ENCODE data around the gene KHK. TPM values are rescaled to one million over a fixed set of nuclear protein-coding genes. Genes with fewer than 3 reads are reported as not detected.
A peak's percentile ranks its signal among the peaks of the same experiment; 100 is the strongest.

Gene KHK
- total RNA-seq, 1 experiment from 2014 or later, result 3.2 TPM

DNA sequence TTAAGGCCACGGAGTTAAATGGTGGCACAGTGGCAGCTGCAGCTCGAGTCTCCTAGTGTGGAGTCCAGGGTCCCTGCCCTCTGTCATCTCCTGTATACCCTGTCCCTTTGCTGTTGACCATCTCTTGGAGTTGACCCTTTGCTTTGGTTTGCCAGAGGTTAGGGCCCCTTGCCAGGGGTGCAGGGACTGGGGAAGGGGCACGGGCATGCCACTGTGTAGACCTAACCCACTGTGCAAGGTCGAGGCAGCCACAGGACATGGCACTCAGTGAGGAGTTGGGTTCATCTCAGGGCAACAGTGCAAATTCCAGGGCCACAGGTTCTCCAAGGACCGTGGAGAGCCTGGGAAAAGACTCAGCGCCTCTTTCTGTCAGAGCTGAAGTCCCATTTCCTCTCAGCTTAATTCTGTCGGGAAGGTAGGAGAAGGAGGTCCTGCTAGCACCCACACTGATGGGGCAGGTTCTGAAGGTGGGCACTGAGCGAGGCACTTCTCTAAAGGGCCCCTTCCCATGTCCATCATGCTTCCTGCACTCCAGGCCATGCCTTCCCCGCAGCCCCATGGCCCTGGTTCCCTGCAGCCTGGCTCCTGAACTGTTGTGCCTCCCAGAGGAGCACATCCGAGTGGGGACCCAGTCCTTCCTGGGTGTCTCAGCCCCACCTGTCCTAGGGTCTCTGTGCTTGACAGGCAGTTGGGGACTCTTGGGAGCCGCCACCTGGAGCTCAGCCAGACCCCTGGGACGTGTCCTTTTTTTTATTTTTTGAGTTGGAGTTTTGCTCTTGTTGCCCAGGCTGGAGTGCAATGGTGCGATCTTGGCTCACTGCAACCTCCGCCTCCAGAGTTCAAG is 2.8 kb downstream of the KHK start:
- in situ Hi-C loops (cut with HindIII; ENCODE audit: low pct_unique_long_range_greater_than_20kb, low sequenced_read_pairs), result no loop called here

DNA sequence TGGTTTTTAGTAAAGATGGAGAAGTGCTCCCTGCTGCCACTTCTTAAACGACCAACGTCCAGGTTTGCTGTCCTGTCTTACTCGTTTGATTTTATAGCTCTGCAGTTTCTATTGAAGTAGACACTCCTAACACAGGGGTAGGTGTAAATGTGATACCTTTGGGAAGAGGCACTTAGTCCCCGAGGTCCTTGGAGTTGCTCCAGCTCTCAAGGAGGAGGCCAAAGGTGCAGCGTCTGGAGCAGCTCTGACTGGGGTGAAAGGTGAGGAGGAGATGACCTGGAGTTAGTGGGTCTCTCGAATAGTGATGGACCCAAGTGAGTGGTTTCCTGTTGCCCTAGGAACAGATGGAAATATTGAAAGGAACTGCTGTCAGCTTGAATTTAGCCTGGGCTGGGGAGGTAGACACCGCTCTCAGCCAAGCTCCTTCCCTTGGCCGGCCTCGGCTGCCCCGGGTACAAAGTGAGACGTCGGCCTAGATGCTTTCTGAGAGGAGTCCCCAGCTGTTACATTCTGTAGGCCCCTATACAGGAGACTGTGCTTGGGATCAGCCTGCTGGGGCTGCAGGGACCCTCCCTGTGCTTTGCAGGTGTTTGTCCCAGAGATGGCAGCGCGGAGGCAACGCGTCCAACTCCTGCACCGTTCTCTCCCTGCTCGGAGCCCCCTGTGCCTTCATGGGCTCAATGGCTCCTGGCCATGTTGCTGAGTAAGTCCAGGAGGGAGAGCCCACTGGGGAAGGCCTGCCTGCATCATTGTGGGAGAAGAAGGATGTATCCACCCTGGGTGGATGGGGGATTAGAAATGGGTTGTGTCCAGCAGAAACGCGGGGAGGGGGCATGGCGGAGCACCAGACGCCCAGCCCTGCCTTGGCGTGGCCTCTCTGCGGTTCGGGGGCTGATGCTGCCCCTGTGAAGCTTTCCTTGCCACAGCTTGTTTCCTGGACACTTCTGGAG is 5.4 kb downstream of the KHK start:
- in situ Hi-C loops (cut with HindIII; ENCODE audit: low pct_unique_long_range_greater_than_20kb, low sequenced_read_pairs), result no loop called here
- no peak for DNase-seq (ENCODE audit: low read depth, low spot score)

More for the DNA sequence above, 2.8 kb downstream of the KHK start:
- no peak for DNase-seq (ENCODE audit: low read depth, low spot score)

DNA sequence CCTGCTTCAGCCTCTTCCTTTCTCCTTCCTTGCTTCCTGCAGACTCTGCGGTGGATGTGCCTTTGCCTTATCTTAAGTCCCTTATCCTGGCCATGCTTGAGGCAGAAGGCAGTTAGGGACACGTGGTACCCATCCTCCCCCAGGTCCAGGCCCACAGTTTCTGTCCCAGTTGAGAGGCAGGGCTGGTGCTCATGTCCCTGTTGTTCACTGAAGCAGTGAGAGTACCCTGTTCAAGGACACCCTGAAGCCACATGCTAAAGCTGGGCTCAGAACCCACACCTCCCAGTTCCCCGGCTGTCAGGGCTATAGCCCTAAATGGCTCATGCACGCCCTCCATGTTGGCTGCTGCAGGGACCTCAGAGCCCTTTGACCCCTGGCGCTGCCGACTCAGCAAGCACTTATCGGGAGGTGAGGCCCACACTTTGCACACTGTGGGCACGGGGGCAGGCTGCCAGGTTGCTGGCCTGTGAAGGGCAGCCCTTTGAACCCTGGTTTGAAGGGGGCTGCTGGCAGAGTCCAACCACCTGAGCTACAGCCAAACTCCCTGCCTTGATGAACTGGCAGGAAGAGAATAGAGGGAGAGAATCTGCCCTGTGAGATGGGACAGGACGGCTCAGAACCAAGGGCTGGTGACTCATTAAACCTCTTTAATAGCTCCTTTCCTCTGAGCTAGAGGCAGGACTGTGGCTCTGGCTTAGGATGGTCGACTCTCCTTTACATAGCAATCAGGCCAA is 6.3 kb downstream of the KHK start:
- no peak for DNase-seq (ENCODE audit: low read depth, low spot score)
- in situ Hi-C loops (cut with HindIII; ENCODE audit: low pct_unique_long_range_greater_than_20kb, low sequenced_read_pairs), result no loop called here

GRCh38 chr2:27093430-27094352 is 7.1 kb downstream of the KHK start:
- no peak for DNase-seq (ENCODE audit: low read depth, low spot score)
- in situ Hi-C loops (cut with HindIII; ENCODE audit: low pct_unique_long_range_greater_than_20kb, low sequenced_read_pairs), result no loop called here

GRCh38 chr2:27094353-27094984 is 7.9 kb downstream of the KHK start:
- no peak for DNase-seq (ENCODE audit: low read depth, low spot score)
- in situ Hi-C loops (cut with HindIII; ENCODE audit: low pct_unique_long_range_greater_than_20kb, low sequenced_read_pairs), result no loop called here

DNA sequence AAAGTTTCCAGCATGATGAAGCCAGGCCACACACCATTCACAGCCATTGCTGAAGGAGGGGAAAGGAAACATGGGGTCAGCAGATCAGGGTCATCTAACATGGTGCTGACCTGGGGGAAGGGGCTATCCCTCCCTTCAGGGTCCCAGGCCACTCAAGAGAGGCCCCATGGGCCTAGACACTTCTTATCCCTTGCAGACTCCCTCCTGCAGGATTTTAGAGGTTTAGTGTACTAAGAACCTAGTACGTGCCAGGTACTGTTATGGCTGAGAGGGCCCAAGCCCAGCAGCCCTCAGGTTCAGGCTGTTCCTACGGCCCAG is 8.8 kb downstream of the KHK start:
- in situ Hi-C loops (cut with HindIII; ENCODE audit: low pct_unique_long_range_greater_than_20kb, low sequenced_read_pairs), result no loop called here
- no peak for DNase-seq (ENCODE audit: low read depth, low spot score)

DNA sequence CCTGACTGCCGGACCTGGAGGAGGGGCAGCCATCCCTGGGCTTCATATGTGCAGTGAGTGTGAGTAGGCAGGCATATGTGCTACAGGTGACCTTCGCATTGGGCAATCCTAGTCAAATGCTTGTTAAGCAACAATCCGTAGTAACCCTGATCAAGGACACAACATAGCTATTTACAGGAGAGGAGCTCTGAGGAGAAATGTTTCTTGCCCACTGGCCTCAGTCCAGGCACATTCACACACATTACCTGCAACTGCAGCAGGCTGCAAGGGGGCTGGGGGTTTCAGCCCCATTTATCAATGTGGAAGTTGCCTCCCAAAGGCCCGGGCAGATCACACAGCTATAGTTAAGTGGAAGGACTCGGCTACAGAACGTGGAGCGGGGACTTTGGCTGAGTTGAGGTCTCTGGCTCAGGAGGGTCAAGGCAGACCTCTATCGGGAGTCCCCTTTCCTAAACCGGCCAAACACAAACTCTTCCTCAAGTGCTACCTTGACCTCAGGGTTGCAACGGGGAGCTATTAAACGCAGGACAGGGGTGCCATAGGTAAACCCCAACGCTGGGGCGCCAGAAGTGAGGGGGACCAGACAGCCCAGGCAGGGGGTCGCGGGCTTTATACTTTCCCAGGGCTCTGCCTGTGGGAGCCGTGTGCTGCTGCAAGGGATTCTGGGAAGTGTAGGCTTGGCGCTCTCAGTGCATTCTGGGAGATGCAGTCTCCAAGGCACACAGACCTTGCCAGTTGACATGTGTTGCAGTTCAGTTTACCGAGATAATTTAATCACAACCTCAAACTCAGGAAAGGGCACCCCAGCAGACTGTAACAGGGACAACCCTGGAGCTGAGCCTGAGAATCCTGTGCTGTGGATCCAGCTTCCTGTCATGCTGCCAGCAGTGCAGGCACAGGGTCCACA is 9.4 kb downstream of the KHK start:
- in situ Hi-C loops (cut with HindIII; ENCODE audit: low pct_unique_long_range_greater_than_20kb, low sequenced_read_pairs), result no loop called here
- DNase-seq (ENCODE audit: low read depth, low spot score), result peak; percentile 75

DNA sequence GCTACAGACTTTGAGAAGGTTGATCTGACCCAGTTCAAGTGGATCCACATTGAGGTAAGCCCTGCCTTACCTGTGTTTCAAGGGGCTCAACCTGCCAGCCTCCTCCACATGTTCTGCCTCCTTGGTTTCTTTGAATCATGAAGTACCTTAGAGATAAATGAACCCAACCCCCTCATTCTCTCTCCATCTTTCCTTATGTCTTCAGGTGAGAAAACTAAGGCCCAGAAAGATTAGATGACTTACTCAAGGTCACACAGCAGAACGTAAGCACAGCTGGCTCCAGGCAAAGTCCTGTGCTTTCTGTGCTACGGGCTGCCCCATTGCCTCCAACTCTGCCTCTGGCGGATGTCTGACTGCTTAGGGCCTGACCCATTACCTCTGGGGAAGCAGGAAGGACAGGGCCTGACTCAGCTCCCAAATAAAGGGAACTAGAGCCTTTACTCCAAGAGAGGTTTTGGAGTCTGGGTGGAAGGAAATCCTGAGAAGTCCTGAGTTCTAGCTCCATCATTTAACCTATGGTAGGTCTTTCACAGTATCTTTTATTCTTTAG is 10.3 kb downstream of the KHK start:
- in situ Hi-C loops (cut with HindIII; ENCODE audit: low pct_unique_long_range_greater_than_20kb, low sequenced_read_pairs), result no loop called here
- DNase-seq (ENCODE audit: low read depth, low spot score), result no peak

- in situ Hi-C loops (cut with HindIII; ENCODE audit: low pct_unique_long_range_greater_than_20kb, low sequenced_read_pairs), result no loop called here
- DNase-seq (ENCODE audit: low read depth, low spot score), result no peak
Measured at GRCh38 chr2:27097341-27097740, 10.8 kb downstream of the KHK start.

DNA sequence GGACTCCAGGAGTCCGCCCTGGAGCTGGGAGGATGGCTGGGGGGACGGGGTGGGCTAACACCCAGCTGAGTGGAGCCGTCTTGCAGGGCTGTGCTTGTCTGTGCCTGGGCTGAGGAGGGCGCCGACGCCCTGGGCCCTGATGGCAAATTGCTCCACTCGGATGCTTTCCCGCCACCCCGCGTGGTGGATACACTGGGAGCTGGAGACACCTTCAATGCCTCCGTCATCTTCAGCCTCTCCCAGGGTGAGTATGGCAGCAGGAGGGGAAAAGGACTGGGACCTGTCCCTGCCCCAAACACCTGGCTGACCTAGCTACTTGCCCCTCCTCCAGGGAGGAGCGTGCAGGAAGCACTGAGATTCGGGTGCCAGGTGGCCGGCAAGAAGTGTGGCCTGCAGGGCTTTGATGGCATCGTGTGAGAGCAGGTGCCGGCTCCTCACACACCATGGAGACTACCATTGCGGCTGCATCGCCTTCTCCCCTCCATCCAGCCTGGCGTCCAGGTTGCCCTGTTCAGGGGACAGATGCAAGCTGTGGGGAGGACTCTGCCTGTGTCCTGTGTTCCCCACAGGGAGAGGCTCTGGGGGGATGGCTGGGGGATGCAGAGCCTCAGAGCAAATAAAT is 12.9 kb downstream of the KHK start:
- DNase-seq (ENCODE audit: low read depth, low spot score), result no peak
- in situ Hi-C loops (cut with HindIII; ENCODE audit: low pct_unique_long_range_greater_than_20kb, low sequenced_read_pairs), result no loop called here

GRCh38 chr2:27100036-27100435 is 13.5 kb downstream of the KHK start:
- in situ Hi-C loops (cut with HindIII; ENCODE audit: low pct_unique_long_range_greater_than_20kb, low sequenced_read_pairs), result no loop called here

DNA sequence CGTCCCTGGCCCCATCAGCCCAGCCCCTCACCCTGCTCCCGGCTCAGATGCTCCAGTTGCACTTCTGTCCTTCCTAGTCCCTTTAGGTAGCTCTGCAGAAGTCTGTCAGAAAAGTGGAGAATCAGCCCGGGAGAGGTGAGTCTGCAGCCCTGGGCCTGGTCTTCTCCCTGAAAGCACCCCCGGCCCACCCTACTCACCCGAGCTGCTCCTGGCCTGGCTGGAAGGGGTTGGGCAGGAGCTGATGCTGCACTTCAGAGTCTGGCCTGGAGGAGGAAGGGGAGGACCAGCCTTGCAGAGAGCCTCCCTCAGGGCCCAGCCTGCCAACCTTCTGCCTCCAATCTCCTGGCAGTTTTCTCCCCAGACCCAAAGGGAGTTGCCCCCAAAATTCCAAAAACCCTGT is 15.8 kb downstream of the KHK start:
- in situ Hi-C loops (cut with HindIII; ENCODE audit: low pct_unique_long_range_greater_than_20kb, low sequenced_read_pairs), result no loop called here
- DNase-seq (ENCODE audit: low read depth, low spot score), result no peak

More at GRCh38 chr2:27100036-27100435, 13.5 kb downstream of the KHK start:
- DNase-seq (ENCODE audit: low read depth, low spot score), result no peak

- in situ Hi-C loops (cut with HindIII; ENCODE audit: low pct_unique_long_range_greater_than_20kb, low sequenced_read_pairs), result no loop called here
- DNase-seq (ENCODE audit: low read depth, low spot score), result no peak
Measured at GRCh38 chr2:27105981-27106380, 19.4 kb downstream of the KHK start.

GRCh38 chr2:27108221-27108620 is 21.6 kb downstream of the KHK start:
- in situ Hi-C loops (cut with HindIII; ENCODE audit: low pct_unique_long_range_greater_than_20kb, low sequenced_read_pairs), result no loop called here
- DNase-seq (ENCODE audit: low read depth, low spot score), result no peak

DNA sequence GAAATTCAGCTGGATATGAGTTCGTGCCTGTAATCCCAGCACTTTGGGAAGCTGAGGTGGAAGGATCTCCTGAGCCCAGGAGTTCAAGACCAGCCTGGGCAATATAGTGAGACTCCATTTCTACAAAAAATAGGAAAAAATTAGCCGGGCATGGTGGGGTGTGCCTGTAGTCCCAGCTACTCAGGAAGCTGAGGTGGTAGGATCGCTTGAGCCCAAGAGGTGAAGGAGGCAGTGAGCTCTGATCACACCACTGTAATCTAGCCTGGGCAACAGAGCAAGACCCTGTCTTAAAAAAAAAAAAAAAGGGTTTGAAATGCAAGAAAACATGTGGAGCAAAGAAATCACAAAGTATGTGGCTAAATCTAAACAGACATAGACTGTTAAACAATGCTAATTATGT is 22.5 kb downstream of the KHK start:
- no peak for DNase-seq (ENCODE audit: low read depth, low spot score)
- in situ Hi-C loops (cut with HindIII; ENCODE audit: low pct_unique_long_range_greater_than_20kb, low sequenced_read_pairs), result no loop called here

All from SK-MEL-5 (cell line).